Nephron (organoid): ENCODE results near the gene TRAPPC3.

ENCODE experiments used
- H3K27ac Mint-ChIP-seq, 3 experiments: 2 replicates each; pipeline ENCODE4 v1.8.0; 2020; ENCODE audit warnings: mixed read lengths in 3 of 3, mild to moderate bottlenecking in 2 of 3, moderate library complexity in 1 of 3
- H3K27me3 Mint-ChIP-seq: 2 replicates; pipeline ENCODE4 v1.8.0; 2021; ENCODE audit warnings: low read depth, mild to moderate bottlenecking, moderate library complexity, mixed read lengths
- H3K36me3 Mint-ChIP-seq: 2 replicates; pipeline ENCODE4 v1.8.0; 2020; ENCODE audit warnings: low read depth, mixed read lengths
- H3K4me1 Mint-ChIP-seq: 2 replicates; pipeline ENCODE4 v1.8.0; 2020; ENCODE audit warnings: mixed read lengths
- H3K4me3 Mint-ChIP-seq, 3 experiments: 2 replicates each; pipeline ENCODE4 v1.8.0; 2020; ENCODE audit warnings: mild to moderate bottlenecking in 3 of 3, mixed read lengths in 3 of 3, moderate library complexity in 2 of 3
- H3K9me3 Mint-ChIP-seq: 2 replicates; pipeline ENCODE4 v1.8.0; 2020; ENCODE audit warnings: mixed read lengths
- CTCF ChIP-seq, 3 experiments: fragments of 200-600 bp; sonication (generic); IDR thresholded peaks; one replicate each; pipeline ENCODE4 v1.5.0; 2021; ENCODE audit warnings: antibody characterized with exemption in 3 of 3; ENCODE audit not compliant: unreplicated experiment in 3 of 3

The TRAPPC3 gene

DNA sequence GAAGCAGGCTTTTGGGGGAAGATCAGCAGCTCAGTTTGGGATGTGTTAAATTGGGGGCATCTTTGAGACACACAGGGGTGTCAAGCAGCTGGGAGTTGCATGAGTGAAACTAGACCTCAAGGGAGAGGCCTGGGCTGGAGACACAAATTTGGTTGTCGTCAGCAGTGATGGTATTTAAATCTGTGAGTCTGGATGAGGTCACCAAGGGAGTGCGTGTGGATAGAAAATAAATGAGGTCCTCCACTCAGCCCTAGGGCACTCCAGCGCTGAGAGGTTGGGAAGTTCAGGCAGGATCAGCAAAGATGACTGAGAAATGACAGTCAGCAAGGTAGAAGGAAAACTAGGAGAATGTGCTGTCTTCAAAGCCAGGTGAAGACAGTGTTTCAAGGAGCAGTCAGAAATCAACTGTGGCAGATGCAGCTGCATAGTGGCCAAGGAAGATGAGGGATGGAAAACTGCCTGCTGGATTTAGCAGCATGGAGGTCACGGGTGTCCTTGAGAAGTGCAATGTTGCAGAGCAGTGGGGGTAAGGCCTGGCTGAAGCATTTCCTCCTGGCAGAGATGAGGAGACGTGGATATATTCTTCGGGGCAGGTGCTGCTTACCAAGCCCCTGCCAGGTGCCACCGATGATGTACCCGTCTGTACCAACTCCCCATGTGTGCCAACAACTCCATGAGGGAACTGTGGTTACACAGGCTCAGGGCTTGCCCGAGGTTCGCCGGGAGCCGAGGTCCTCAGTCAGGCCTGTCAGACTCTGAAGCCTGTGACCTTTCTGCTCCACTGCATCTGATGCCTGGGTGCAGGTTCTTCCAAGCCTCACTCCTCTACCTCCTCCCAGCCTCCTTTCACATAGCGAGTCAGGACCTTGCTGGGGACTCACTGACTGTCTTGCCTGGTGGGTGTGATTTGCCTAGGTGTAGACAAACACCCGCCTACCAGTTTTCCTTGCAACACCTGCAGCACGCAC lies 17.9 kb upstream of the TRAPPC3 start:
- no peaks in the 10 kb centered on the region for H3K27me3 Mint-ChIP-seq
- no peak for TF ChIP-seq CTCF (IDR thresholded peaks at IDR 0.05; ENCODE audit: unreplicated experiment in 3 of 3)
- H3K36me3 Mint-ChIP-seq: peaks cover 40% of the 10 kb centered on the region
- H3K4me3 Mint-ChIP-seq: no peak overlapping the region
- no peaks in the 10 kb centered on the region for H3K9me3 Mint-ChIP-seq
- peaks cover 38% of the 10 kb centered on the region for H3K4me1 Mint-ChIP-seq
- peak overlapping the region in 2 of 3 experiments; percentile 1 to 37 for H3K27ac Mint-ChIP-seq

DNA sequence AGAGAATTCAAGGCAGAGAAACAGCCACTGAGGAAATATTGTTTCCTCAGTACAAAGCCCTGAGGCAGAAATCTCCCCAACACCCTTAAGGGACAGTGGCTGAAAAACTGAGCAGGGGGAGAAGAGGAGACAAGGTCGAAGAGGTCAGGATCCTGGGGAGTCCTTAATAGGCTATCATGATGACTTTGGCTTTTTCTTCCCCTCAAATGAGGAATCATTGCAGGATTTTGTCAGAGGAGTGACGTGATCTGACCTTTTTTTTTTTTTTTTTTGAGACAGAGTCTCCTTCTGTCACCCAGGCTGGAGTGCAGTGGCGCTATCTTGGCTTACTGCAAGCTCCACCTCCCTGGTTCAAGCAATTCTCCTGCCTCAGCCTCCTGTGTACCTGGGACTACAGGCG lies 16.9 kb upstream of the TRAPPC3 start:
- Mint-ChIP-seq H3K9me3 (no peaks in the 10 kb centered on the region), H3K27me3 (no peaks in the 10 kb centered on the region), H3K4me3 (no peak overlapping the region), H3K27ac (no peak overlapping the region), H3K4me1 (peaks cover 49% of the 10 kb centered on the region), H3K36me3 (peaks cover 32% of the 10 kb centered on the region)
- no peak for TF ChIP-seq CTCF (IDR thresholded peaks at IDR 0.05; ENCODE audit: unreplicated experiment in 3 of 3)

- Mint-ChIP-seq H3K4me1 (peaks cover 54% of the 10 kb centered on the region), H3K36me3 (peaks cover 23% of the 10 kb centered on the region), H3K27ac (no peak overlapping the region), H3K27me3 (no peaks in the 10 kb centered on the region), H3K9me3 (no peaks in the 10 kb centered on the region), H3K4me3 (no peak overlapping the region)
- TF ChIP-seq CTCF (IDR thresholded peaks at IDR 0.05; ENCODE audit: unreplicated experiment in 3 of 3): no peak
Measured at GRCh38 chr1:36165145-36165544, 15.9 kb upstream of the TRAPPC3 start.

- no peak overlapping the region for H3K4me3 Mint-ChIP-seq
- H3K4me1 Mint-ChIP-seq: peaks cover 55% of the 10 kb centered on the region
- no peak for TF ChIP-seq CTCF (IDR thresholded peaks at IDR 0.05; ENCODE audit: unreplicated experiment in 3 of 3)
- peaks cover 24% of the 10 kb centered on the region for H3K36me3 Mint-ChIP-seq
- H3K27ac Mint-ChIP-seq: no peak overlapping the region
- H3K9me3 Mint-ChIP-seq: no peaks in the 10 kb centered on the region
- no peaks in the 10 kb centered on the region for H3K27me3 Mint-ChIP-seq
Measured at GRCh38 chr1:36164361-36164760, 15.1 kb upstream of the TRAPPC3 start.

GRCh38 chr1:36163426-36163825 lies 14.1 kb upstream of the TRAPPC3 start:
- Mint-ChIP-seq H3K27me3 (no peaks in the 10 kb centered on the region), H3K4me1 (peaks cover 58% of the 10 kb centered on the region), H3K4me3 (peak overlapping the region in 1 of 3 experiments; percentile 19), H3K27ac (peak overlapping the region; percentile 52 to 88 (median 76)), H3K36me3 (peaks cover 26% of the 10 kb centered on the region), H3K9me3 (no peaks in the 10 kb centered on the region)
- TF ChIP-seq CTCF (IDR thresholded peaks at IDR 0.05; ENCODE audit: unreplicated experiment in 3 of 3): no peak
